ACC112 (cell line): ENCODE data around the gene SPINDOC.
A peak's percentile ranks its signal among the peaks of the same experiment; 100 is the strongest.
"Not testable (repeated sequence)": the region's sequence is repeated elsewhere in the genome, so short reads cannot be mapped to it uniquely, and the experiment has no call there.

Source experiments
- H2AFZ ChIP-seq: fragments of 200-600 bp; sonication (generic); one replicate; pipeline ENCODE4 v1.6.0; 2017; ENCODE audit warnings: antibody characterized with exemption, low read length; ENCODE audit not compliant: unreplicated experiment
- H3K27ac ChIP-seq: fragments of 200-600 bp; sonication (generic); 2 replicates; pipeline ENCODE4 v1.5.1; 2014; ENCODE audit warnings: low read depth, mild to moderate bottlenecking, antibody characterized with exemption, low read length, moderate library complexity
- H3K27me3 ChIP-seq: fragments of 200-600 bp; sonication (generic); 2 replicates; pipeline ENCODE4 v1.6.1; 2014; ENCODE audit warnings: mild to moderate bottlenecking, antibody characterized with exemption, low read length, moderate library complexity, mixed read lengths; ENCODE audit not compliant: insufficient read depth
- H3K36me3 ChIP-seq: fragments of 200-600 bp; sonication (generic); 2 replicates; pipeline ENCODE4 v1.6.1; 2016; ENCODE audit warnings: mild to moderate bottlenecking, antibody characterized with exemption, low read length, moderate library complexity, mixed read lengths; ENCODE audit not compliant: insufficient read depth
- H3K4me1 ChIP-seq: fragments of 200-600 bp; sonication (generic); one replicate; pipeline ENCODE4 v1.6.1; 2016; ENCODE audit warnings: low read length, mixed read lengths; ENCODE audit not compliant: insufficient read depth, unreplicated experiment, control insufficient read depth
- H3K4me3 ChIP-seq: fragments of 200-600 bp; sonication (generic); 2 replicates; pipeline ENCODE4 v1.5.1; 2014; ENCODE audit warnings: mild to moderate bottlenecking, low read depth, low read length
- H3K79me2 ChIP-seq: fragments of 200-600 bp; sonication (generic); one replicate; pipeline ENCODE4 v1.6.0; 2016; ENCODE audit warnings: low read length; ENCODE audit not compliant: control insufficient read depth, unreplicated experiment, insufficient read depth

The SPINDOC gene

DNA sequence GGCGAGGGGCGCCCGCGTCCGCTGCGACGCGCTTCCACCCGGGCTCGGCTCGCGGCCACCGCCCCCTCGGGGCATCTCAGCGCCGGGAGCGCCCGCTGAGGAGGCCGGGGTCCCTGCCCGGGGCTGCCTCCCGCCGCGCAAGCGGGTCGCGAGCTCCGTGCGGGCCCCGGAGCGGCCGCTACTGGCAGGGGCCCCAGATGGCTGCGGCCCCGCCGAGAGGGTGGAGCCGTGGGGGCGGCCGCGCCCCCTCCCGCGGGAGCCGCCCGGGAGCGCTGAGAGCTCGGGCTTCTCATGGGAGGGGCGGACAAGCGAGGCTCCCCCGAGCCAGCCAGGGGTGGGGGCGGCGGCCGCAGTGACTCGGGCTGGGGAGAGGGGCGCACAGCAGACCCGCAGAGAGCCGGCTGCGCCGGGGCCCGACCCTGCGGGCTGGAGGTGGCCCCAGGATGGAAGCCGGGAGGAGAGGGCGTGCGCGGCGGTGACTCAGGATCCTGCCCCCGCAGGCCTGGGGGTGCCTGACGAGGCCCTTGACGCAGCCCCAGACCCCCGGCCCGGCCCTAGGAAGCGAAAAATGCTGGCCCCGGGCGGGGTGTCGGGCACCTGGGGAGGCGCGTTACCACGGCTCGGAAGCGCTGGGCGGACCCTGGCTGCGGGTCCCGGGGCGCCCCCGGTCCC lies 44.1 kb upstream of the SPINDOC start:
- H3K27me3 ChIP-seq, result no peaks in the 10 kb centered on the region
- peaks cover 23% of the 10 kb centered on the region for H3K4me1 ChIP-seq
- H3K79me2 ChIP-seq, result peaks cover 18% of the 10 kb centered on the region
- no peaks in the 10 kb centered on the region for H3K36me3 ChIP-seq
- peak overlapping the region; percentile 91 for H3K4me3 ChIP-seq
- H2AFZ ChIP-seq, result peak overlapping the region; percentile 74
- H3K27ac ChIP-seq, result no peak overlapping the region

DNA sequence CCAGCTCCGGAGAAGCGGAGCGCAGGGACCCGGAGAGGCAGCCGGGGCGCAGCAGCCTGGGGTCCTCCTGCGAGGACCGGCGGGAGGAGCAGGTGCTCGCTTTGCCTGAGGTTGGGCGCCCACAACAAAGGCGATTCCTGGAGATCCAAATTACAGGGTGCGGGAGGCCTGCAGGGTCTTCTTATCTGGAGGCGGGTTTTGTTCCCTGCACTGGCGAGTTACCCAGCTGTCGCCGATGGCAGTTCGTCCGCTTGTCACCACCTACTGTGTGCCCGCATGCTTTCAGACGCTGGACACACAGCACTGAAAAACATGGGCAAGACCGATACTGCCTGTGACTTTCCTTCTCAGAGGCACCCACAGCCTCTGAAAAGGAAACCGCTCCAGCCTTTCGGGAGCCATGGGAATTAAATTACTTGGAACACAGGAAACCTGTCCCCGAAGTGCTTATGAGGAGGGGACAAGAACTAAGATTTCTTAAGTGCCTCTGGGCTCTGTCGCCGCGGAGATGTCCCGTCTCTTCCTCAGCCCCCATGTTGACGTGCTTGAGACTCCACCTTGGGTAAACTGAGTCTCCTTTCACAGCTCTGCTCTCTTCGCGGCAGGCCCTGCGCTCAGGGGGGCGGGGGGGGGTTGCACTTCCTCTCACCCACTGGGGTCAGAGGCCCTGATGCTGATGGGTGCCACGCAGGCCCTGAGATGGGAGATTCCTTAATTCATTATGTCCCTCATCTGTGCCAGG lies 43.4 kb upstream of the SPINDOC start:
- Histone ChIP-seq H3K79me2 (peaks cover 15% of the 10 kb centered on the region), H2AFZ (no peak overlapping the region), H3K27ac (no peak overlapping the region)

DNA sequence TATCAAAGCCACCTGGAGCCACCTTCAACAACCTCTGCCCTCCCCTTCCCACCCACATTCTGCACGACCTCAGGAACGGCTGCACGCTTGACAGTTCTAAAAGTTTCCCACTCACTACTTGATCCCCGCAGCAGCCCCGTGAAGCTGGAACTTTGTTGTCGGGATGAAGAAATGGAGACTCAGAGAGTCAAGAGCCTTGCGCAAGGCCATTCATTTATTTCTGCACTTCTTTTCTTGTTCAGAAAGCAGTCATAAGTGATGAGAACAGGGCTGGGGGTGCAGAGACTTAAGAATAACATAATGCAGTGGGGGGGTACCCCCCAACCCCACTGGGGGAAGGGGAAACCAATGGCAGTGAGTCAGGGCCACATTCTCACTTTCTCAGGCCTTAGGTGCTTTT lies 42.5 kb upstream of the SPINDOC start:
- Histone ChIP-seq H2AFZ (no peak overlapping the region), H3K4me3 (no peak overlapping the region), H3K4me1 (peaks cover 14% of the 10 kb centered on the region), H3K36me3 (no peaks in the 10 kb centered on the region), H3K27ac (no peak overlapping the region), H3K79me2 (peaks cover 11% of the 10 kb centered on the region), H3K27me3 (no peaks in the 10 kb centered on the region)

More for the DNA sequence above, 43.4 kb upstream of the SPINDOC start:
- Histone ChIP-seq H3K27me3 (no peaks in the 10 kb centered on the region), H3K36me3 (no peaks in the 10 kb centered on the region), H3K4me3 (peak overlapping the region; percentile 91), H3K4me1 (peaks cover 20% of the 10 kb centered on the region)

DNA sequence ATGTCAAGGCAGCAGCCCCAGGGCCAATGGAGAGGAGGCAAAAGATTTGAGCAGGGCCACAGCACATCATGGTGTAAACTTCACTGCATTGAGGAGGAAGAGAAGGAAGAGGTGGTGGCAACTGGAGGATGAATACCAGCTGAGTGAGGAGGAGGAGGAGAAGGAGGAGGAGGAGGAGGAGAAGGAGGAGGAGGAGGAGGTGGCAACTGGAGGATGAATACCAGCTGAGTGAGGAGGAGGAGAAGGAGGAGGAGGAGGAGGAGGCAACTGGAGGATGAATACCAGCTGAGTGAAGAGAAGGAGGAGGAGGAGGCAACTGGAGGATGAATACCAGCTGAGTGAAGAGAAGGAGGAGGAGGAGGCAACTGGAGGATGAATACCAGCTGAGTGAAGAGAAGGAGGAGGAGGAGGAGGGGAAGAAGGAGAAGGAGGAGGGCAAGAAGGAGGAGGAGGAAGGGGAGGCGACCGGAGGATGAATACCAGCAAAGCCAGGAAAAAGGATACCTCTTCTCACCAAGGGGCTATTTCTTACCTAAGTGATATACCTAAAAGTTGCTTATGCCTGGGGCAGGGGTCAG lies 41.4 kb upstream of the SPINDOC start:
- not testable (repeated sequence) for H3K27me3 ChIP-seq, H3K4me3 ChIP-seq, H3K4me1 ChIP-seq, H2AFZ ChIP-seq, H3K27ac ChIP-seq, H3K36me3 ChIP-seq, H3K79me2 ChIP-seq

DNA sequence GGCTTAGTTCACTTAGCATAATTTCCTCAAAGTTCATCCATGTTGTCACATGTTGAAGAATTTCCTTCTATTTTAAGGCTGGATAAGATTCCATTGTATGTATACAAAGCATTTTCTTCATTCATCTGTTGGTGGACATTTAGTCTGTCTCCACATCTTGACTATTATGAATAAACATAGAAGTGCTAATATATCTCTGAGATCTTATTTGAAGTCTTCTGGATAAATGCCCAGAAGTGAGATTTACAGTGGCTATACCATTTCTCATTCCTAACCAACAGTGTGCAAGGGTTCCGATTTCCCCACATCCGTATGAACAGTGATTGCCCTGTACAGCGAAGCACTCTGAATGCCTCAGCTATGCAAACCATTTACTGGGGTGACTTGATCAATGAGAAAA lies 38.1 kb upstream of the SPINDOC start:
- Histone ChIP-seq H3K4me1 (no peaks in the 10 kb centered on the region), H3K27ac (no peak overlapping the region), H3K27me3 (no peaks in the 10 kb centered on the region), H3K36me3 (no peaks in the 10 kb centered on the region), H3K4me3 (no peak overlapping the region), H2AFZ (no peak overlapping the region), H3K79me2 (no peaks in the 10 kb centered on the region)

DNA sequence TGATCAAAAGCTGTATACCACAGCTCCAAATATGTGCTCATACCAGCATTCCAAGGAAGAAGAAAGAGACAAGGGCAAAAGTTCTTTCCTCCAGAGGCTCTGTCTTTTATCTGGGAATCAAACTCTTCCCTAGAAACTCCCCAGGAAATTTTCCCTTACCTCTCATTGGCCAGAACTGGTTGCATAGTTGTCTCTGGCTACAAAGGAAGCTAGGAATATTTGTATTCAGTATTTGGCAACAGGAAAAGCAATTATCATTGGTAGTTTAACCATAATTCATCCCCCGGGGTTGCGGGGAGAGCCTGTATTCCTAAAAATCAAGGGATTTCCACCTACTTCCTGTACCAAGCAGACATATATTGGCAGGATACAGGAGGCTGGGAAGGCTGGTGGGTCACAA lies 34.2 kb upstream of the SPINDOC start:
- Histone ChIP-seq H3K27me3 (no peaks in the 10 kb centered on the region), H3K79me2 (no peaks in the 10 kb centered on the region), H3K4me1 (no peaks in the 10 kb centered on the region), H3K36me3 (no peaks in the 10 kb centered on the region), H3K4me3 (no peak overlapping the region), H3K27ac (no peak overlapping the region), H2AFZ (no peak overlapping the region)

DNA sequence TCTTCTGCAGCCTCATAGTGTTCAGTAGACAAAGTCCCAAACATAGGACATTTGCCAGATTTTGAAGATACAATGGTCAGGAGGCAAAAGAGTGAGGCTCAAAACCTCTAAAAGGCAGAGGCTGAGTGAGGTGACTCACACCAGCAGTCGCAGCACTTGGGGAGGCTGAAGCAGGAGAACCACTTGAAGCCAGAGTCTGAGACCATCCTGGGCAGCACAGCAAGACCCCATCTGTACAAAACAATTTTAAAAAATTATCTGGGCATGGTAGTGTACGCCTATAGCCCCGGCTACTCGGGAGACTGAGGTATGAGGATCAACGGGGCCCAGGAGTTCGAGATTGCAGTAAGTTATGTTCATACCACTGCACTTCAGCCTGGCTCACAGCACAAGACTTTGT lies 30.5 kb upstream of the SPINDOC start:
- no peaks in the 10 kb centered on the region for H3K36me3 ChIP-seq
- H3K79me2 ChIP-seq, result no peaks in the 10 kb centered on the region
- H2AFZ ChIP-seq, result no peak overlapping the region
- H3K4me3 ChIP-seq, result no peak overlapping the region
- no peak overlapping the region for H3K27ac ChIP-seq
- H3K4me1 ChIP-seq, result no peaks in the 10 kb centered on the region
- H3K27me3 ChIP-seq, result no peaks in the 10 kb centered on the region

DNA sequence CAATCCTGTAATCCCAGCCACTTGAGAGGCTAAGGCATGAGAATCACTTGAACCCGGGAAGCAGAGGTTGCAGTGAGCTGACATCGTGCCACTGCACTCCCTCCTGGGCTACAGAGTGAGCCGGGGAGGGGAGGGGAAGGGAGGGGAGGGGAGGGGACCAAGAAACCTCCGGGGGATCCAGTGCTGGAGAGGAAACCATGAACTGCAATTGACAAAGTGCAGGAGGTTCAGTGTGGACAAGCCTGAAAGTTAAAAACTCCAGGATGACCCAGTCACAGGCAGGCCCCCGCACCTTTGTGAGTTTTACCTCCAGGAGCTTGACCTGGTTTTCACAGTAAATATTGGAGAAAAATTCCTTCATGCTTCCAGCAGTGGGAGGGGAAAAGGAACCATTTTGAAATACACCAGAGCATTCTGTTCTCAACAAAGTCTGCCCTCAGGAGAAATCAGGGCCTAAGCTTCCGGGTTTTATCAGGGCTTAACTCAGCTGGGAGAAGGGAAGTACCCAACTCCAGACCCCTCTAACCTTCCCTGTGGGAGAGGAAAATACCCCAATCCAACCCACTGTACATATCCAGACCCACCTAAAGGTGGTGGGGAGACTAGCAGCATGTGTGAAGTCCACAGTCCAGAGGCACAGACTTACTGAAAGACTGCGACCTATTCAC lies 29.2 kb upstream of the SPINDOC start:
- Histone ChIP-seq H3K36me3 (no peaks in the 10 kb centered on the region), H3K4me1 (no peaks in the 10 kb centered on the region), H3K27me3 (no peaks in the 10 kb centered on the region), H3K4me3 (no peak overlapping the region), H3K27ac (no peak overlapping the region), H2AFZ (no peak overlapping the region), H3K79me2 (no peaks in the 10 kb centered on the region)

DNA sequence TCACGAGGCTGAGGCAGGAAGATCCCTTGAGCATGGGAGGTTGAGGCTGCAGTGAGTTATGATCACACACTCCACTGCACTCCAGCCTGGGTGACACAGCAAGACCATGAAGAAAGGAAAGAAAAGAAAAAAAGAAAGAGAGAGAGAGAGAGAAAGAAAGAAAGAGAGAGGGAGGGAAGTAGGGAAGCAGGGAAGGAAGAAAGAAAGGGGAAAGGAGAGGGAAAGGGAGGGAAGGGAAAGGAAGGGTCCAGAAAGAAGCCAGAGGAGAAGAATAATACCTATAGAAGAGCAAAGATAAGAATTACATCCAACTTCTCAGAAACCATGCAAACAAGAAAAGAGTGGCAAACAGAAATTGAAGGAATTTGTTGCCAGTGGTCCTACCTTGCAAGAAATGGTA lies 27.4 kb upstream of the SPINDOC start:
- Histone ChIP-seq H3K4me1 (no peaks in the 10 kb centered on the region), H2AFZ (no peak overlapping the region), H3K27me3 (no peaks in the 10 kb centered on the region), H3K79me2 (no peaks in the 10 kb centered on the region), H3K4me3 (no peak overlapping the region), H3K27ac (no peak overlapping the region), H3K36me3 (no peaks in the 10 kb centered on the region)

DNA sequence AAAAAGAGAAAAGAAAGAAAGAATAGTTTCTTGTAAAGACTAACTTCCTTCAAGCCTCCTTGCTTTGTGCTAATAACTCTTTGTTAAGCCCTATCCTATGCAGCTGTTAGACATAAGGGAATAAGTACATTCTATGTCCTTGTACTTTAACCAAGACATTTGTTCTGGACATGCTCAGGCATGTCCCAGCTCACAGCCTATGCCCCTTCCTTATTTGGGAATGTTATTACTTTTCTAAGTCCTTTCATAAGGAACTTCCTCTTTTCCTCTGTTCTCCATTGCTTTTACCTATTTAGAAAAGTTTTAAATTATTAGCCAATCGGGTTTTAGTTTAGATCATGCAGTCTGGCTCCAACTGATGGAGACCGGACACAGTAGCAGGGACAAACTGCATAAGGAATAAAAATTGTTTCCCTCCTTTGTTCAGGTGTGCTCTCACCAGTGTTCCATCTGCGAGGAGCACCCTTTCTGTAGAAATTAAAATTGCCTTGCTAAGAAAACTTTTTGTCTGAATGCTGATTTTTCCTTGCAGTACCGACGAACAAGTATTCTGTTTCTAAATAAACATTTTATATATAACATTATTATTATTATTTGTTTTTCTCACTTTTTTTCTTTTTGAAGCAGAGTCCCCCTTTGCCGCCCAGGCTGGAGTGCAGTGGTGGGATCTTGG lies 21.6 kb upstream of the SPINDOC start:
- no peak overlapping the region for H2AFZ ChIP-seq
- H3K27me3 ChIP-seq, result no peaks in the 10 kb centered on the region
- H3K79me2 ChIP-seq, result no peaks in the 10 kb centered on the region
- no peak overlapping the region for H3K27ac ChIP-seq
- no peaks in the 10 kb centered on the region for H3K4me1 ChIP-seq
- peaks cover 4% of the 10 kb centered on the region; the same call in 1 of the 2 replicates for H3K36me3 ChIP-seq
- H3K4me3 ChIP-seq, result no peak overlapping the region
